H1 (cell line): Measurements from ENCODE around the gene GNB1L. TPM values are rescaled to one million over a fixed set of nuclear protein-coding genes. Genes with fewer than 3 reads are reported as not detected.

Experiments used
- CHD1 ChIP-seq: IDR thresholded peaks from 2 replicates; pipeline ENCODE4 v1.6.1; 2012; ENCODE audit warnings: low read depth, low read length, improper control_type of control experiment
- RNF2 ChIP-seq: fragments of 200-900, 300-1000 bp; sonication (generic); IDR thresholded peaks from 2 replicates; pipeline ENCODE4 v1.7.1; 2016; ENCODE audit warnings: borderline replicate concordance, low read depth, mild to moderate bottlenecking, antibody characterized with exemption, low read length; ENCODE audit not compliant: poor library complexity, severe bottlenecking; ENCODE audit errors: missing control alignments
- SRF ChIP-seq: IDR thresholded peaks from 2 replicates; pipeline ENCODE4 v1.6.1; 2011; ENCODE audit warnings: mild to moderate bottlenecking, low read depth, low read length, moderate library complexity
- TAF1 ChIP-seq: IDR thresholded peaks from 2 replicates; pipeline ENCODE4 v1.6.1; 2011; ENCODE audit warnings: mild to moderate bottlenecking, low read depth, low read length
- polyA plus RNA-seq, 7 experiments: library from polyadenylated mRNA; depleted of rRNA in 3 of 7; stranded (reverse) in 5 of 7; unstranded in 2 of 7; fragments of >200 nt in 5 of 7; fragments of 200-250 nt in 2 of 7; gene quantifications; 1 replicate in 5 of 7; 2 replicates in 1 of 7; 4 replicates in 1 of 7; pipeline versions ENCODE4 v1.2.1 to v1.2.3, GENCODE V29; 2011 to 2013; ENCODE audit warnings: missing spikeins in 2 of 7, mixed read lengths in 2 of 7
- total RNA-seq: library from RNA; stranded (reverse); fragmentation: NEBNext Ultra II Directional; extraction: Animal tissue kit (Norgen Biotek cat#: 25700); gene quantifications from 2 replicates; pipeline ENCODE4 v1.2.1, GENCODE V29; 2021
- TF ChIP-seq, protein P1 (sequence below): fragments of 300-600 bp; sonication (generic); IDR thresholded peaks from 2 replicates; pipeline ENCODE4 v1.7.1; 2012; ENCODE audit warnings: low read length, moderate library complexity, mild to moderate bottlenecking, inconsistent platforms; ENCODE audit not compliant: insufficient replicate concordance
- TF ChIP-seq, protein P2 (sequence below): IDR thresholded peaks from 2 replicates; pipeline ENCODE4 v1.6.1; 2012; ENCODE audit warnings: inconsistent platforms

The GNB1L gene
- total and polyA plus RNA-seq, 2 of the 8 experiments (the other 6 are each of a cell fraction or from before 2014, with no cell fraction given) = 14.0 to 15.6 TPM

- TF ChIP-seq, protein P1, sequence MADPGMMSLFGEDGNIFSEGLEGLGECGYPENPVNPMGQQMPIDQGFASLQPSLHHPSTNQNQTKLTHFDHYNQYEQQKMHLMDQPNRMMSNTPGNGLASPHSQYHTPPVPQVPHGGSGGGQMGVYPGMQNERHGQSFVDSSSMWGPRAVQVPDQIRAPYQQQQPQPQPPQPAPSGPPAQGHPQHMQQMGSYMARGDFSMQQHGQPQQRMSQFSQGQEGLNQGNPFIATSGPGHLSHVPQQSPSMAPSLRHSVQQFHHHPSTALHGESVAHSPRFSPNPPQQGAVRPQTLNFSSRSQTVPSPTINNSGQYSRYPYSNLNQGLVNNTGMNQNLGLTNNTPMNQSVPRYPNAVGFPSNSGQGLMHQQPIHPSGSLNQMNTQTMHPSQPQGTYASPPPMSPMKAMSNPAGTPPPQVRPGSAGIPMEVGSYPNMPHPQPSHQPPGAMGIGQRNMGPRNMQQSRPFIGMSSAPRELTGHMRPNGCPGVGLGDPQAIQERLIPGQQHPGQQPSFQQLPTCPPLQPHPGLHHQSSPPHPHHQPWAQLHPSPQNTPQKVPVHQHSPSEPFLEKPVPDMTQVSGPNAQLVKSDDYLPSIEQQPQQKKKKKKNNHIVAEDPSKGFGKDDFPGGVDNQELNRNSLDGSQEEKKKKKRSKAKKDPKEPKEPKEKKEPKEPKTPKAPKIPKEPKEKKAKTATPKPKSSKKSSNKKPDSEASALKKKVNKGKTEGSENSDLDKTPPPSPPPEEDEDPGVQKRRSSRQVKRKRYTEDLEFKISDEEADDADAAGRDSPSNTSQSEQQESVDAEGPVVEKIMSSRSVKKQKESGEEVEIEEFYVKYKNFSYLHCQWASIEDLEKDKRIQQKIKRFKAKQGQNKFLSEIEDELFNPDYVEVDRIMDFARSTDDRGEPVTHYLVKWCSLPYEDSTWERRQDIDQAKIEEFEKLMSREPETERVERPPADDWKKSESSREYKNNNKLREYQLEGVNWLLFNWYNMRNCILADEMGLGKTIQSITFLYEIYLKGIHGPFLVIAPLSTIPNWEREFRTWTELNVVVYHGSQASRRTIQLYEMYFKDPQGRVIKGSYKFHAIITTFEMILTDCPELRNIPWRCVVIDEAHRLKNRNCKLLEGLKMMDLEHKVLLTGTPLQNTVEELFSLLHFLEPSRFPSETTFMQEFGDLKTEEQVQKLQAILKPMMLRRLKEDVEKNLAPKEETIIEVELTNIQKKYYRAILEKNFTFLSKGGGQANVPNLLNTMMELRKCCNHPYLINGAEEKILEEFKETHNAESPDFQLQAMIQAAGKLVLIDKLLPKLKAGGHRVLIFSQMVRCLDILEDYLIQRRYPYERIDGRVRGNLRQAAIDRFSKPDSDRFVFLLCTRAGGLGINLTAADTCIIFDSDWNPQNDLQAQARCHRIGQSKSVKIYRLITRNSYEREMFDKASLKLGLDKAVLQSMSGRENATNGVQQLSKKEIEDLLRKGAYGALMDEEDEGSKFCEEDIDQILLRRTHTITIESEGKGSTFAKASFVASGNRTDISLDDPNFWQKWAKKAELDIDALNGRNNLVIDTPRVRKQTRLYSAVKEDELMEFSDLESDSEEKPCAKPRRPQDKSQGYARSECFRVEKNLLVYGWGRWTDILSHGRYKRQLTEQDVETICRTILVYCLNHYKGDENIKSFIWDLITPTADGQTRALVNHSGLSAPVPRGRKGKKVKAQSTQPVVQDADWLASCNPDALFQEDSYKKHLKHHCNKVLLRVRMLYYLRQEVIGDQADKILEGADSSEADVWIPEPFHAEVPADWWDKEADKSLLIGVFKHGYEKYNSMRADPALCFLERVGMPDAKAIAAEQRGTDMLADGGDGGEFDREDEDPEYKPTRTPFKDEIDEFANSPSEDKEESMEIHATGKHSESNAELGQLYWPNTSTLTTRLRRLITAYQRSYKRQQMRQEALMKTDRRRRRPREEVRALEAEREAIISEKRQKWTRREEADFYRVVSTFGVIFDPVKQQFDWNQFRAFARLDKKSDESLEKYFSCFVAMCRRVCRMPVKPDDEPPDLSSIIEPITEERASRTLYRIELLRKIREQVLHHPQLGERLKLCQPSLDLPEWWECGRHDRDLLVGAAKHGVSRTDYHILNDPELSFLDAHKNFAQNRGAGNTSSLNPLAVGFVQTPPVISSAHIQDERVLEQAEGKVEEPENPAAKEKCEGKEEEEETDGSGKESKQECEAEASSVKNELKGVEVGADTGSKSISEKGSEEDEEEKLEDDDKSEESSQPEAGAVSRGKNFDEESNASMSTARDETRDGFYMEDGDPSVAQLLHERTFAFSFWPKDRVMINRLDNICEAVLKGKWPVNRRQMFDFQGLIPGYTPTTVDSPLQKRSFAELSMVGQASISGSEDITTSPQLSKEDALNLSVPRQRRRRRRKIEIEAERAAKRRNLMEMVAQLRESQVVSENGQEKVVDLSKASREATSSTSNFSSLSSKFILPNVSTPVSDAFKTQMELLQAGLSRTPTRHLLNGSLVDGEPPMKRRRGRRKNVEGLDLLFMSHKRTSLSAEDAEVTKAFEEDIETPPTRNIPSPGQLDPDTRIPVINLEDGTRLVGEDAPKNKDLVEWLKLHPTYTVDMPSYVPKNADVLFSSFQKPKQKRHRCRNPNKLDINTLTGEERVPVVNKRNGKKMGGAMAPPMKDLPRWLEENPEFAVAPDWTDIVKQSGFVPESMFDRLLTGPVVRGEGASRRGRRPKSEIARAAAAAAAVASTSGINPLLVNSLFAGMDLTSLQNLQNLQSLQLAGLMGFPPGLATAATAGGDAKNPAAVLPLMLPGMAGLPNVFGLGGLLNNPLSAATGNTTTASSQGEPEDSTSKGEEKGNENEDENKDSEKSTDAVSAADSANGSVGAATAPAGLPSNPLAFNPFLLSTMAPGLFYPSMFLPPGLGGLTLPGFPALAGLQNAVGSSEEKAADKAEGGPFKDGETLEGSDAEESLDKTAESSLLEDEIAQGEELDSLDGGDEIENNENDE = no peak
- TF ChIP-seq TAF1 (no peak), RNF2 (no peak), SRF (no peak), CHD1 (no peak)
- TF ChIP-seq, protein P2, sequence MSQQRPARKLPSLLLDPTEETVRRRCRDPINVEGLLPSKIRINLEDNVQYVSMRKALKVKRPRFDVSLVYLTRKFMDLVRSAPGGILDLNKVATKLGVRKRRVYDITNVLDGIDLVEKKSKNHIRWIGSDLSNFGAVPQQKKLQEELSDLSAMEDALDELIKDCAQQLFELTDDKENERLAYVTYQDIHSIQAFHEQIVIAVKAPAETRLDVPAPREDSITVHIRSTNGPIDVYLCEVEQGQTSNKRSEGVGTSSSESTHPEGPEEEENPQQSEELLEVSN = no peak
These were observed 79.0 kb downstream of the GNB1L start (continued) for GRCh38 chr22:19775496-19776325.
